HG03025 (cell line): ENCODE data around the gene SLC46A1.

Experiments used
- ATAC-seq: cut with Tn5 transposase; IDR thresholded peaks from one replicate; pipeline ENCODE4 v1.9.1; 2021; ENCODE audit warnings: mild to moderate bottlenecking, moderate library complexity; ENCODE audit not compliant: unreplicated experiment, low FRiP score

SLC46A1 gene

GRCh38 chr17:28404812-28405570, 1.0 kb downstream of the SLC46A1 start:
- no peak for ATAC-seq

GRCh38 chr17:28404461-28404811, 1.6 kb downstream of the SLC46A1 start:
- no peak for ATAC-seq

GRCh38 chr17:28404007-28404406, 2.0 kb downstream of the SLC46A1 start:
- ATAC-seq, result no peak

- no peak for ATAC-seq
These were observed 3.2 kb downstream of the SLC46A1 start for GRCh38 chr17:28402844-28403243.

GRCh38 chr17:28402224-28402630, 3.8 kb downstream of the SLC46A1 start:
- no peak for ATAC-seq

- no peak for ATAC-seq
These were observed 6.2 kb downstream of the SLC46A1 start for GRCh38 chr17:28399808-28400207.

- ATAC-seq, result no peak
These were observed 7.6 kb downstream of the SLC46A1 start for GRCh38 chr17:28398280-28398981.

- ATAC-seq, result no peak
These were observed 8.2 kb downstream of the SLC46A1 start for GRCh38 chr17:28397687-28398279.

- ATAC-seq, result no peak
These were observed 8.7 kb downstream of the SLC46A1 start for GRCh38 chr17:28397275-28397674.

GRCh38 chr17:28396635-28397239, 9.3 kb downstream of the SLC46A1 start:
- ATAC-seq, result no peak

GRCh38 chr17:28395968-28396367, 10.0 kb downstream of the SLC46A1 start:
- ATAC-seq, result no peak

- ATAC-seq, result no peak
These were observed 10.6 kb downstream of the SLC46A1 start for GRCh38 chr17:28395426-28395825.

GRCh38 chr17:28394337-28395116, 11.5 kb downstream of the SLC46A1 start:
- ATAC-seq, result no peak

GRCh38 chr17:28392491-28392890, 13.5 kb downstream of the SLC46A1 start:
- no peak for ATAC-seq

- ATAC-seq, result no peak
These were observed 14.6 kb downstream of the SLC46A1 start for GRCh38 chr17:28391401-28391800.

GRCh38 chr17:28390984-28391383, 15.0 kb downstream of the SLC46A1 start:
- no peak for ATAC-seq

- no peak for ATAC-seq
These were observed 15.4 kb downstream of the SLC46A1 start for GRCh38 chr17:28390563-28390962.

GRCh38 chr17:28390141-28390540, 15.9 kb downstream of the SLC46A1 start:
- ATAC-seq, result no peak

GRCh38 chr17:28388106-28388505, 17.9 kb downstream of the SLC46A1 start:
- no peak for ATAC-seq

GRCh38 chr17:28386391-28386790, 19.6 kb downstream of the SLC46A1 start:
- no peak for ATAC-seq

GRCh38 chr17:28385406-28385805, 20.6 kb downstream of the SLC46A1 start:
- no peak for ATAC-seq
